Activated CD4-positive, alpha-beta T cell treated with anti-CD3 and anti-CD28 coated beads for 4 hours (primary cell): ENCODE data around the gene STMP1.
A peak's percentile ranks its signal among the peaks of the same experiment; 100 is the strongest.
"Not testable (repeated sequence)": the region's sequence is repeated elsewhere in the genome, so short reads cannot be mapped to it uniquely, and the experiment has no call there.

Experiments
- DNase-seq, 2 donors: peaks; one replicate each; pipeline ENCODE4 v3.0.0-alpha.2; 2020

STMP1 gene

GRCh38 chr7:135662373-135663114 lies at the start of gene STMP1:
Gene STMP1, plus strand, starts transcription at chr7:135662514.
- peak; percentile 97 to 98 for DNase-seq

DNA sequence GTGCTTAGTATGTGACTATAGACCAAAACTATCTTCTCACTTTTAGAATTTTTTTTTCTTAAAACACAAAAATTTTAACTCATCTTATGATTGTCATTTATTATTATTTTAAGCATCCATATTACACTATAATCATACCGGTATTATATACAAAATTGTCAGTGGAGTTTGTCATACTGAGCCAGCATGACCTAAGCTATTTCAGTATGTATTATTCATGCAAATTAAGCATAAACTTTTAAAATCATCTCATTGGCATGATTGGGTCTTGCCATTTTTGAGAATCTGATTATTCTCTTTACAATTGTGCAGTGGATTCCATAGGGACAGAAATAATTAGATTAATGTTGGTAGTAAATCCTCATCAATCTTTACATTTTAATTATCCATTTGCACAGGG lies 46.2 kb upstream of the STMP1 start:
- no peak for DNase-seq

- no peak for DNase-seq
Measured at GRCh38 chr7:135617781-135618180, 44.5 kb upstream of the STMP1 start.

GRCh38 chr7:135618510-135618909 lies 43.8 kb upstream of the STMP1 start:
- DNase-seq = no peak

GRCh38 chr7:135620447-135620846 lies 41.9 kb upstream of the STMP1 start:
- DNase-seq = no peak

DNA sequence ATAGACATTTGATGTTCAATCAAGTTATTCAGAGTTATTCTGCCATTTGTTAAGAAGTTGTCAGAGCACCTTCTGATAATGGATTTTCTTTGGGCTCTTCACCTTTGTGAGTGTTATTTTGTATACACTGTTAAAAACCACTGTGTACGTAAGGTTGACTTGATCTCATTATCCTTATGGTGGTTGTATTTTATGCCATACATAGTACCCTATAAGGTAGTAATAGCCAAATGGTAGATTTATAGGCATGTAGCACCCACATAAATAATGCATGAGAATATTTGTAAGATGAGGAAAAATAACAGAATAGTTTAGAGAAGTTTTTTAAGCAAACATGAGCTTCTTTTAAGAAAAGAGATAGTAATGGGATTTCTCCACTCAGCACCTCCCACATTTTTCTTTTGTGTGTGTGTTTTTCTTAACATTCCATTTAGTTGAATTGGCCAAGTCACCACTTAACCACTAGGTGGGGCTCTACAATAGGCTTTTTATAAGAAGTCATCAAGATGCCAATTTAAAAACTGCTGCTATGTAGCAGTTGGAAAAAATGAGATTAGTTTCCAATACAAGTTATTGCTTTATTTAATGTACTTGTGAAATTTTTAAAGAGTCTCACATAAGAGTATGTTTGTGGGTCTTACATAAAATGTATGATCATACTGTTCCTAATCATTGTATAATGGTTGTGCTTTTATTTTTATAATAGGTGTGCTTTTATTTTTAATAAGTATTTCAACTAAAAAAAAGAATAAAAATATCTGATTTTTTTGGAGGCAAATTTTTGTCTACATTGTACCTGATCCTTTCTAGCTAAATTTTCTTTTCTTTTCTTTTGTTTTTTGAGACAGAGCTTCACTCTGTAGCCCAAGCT lies 41.1 kb upstream of the STMP1 start:
- DNase-seq = peak in 1 of 2 donors; percentile 35

- no peak for DNase-seq
Measured at GRCh38 chr7:135634191-135634878, 28.0 kb upstream of the STMP1 start.

DNA sequence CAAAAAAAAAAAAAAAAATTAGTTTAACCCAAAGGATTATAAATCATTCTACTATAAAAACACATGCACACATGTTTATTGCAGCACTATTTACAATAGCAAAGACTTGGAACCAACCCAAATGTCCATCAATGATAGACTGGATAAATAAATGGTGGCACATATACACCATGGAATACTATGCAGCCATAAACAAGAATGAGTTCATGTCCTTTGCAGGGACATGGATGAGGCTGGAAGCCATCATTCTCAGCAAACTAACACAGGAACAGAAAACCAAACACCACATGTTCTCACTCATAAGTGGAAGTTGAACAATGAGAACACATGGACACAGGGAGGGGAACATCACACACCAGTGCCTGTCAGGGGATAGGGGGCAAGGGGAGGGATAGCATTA lies 22.6 kb upstream of the STMP1 start:
- DNase-seq = not testable (repeated sequence)

- DNase-seq = no peak
Measured at GRCh38 chr7:135644154-135644553, 18.2 kb upstream of the STMP1 start.

DNA sequence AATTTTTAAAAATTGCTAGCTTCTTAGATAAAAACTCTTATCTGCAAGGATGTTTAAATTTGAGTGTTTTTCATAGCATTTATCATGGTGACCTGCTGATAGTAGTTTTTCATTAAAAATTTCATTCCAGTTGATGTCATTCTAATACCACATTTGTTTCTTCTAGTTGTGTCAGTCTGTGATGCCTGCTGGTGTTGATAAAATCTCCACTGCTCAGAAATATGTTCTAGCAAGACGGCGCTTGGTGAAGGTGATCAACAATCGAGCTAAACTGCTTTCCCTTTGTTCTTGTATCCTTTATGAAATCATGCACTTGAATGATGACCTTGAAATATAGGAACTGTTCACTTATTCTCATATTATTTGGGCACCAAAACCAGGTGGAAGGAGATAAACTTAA lies 17.6 kb upstream of the STMP1 start:
- DNase-seq = no peak

GRCh38 chr7:135645296-135645904 lies 16.9 kb upstream of the STMP1 start:
- DNase-seq = peak in 1 of 2 donors; percentile 24

GRCh38 chr7:135647755-135648154 lies 14.6 kb upstream of the STMP1 start:
- no peak for DNase-seq

DNA sequence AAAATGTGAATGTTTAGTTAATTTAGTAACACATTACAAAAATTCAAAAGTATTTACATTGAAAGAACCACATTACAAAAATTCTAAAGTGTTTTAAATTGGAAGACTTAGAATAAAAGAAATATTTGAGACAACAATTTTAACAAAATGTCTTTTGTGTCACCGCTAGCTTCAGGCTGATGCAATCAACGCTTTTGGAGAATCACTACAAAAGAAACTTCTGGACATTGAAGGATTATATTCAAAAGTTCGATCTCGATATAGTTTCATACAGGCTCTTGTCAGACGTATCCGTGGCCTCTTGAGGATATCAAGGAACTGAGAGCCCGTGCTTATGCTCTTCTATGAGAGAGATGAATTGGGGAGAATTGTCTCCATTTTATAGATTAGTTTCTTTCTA lies 14.1 kb upstream of the STMP1 start:
- DNase-seq = no peak

GRCh38 chr7:135650831-135651573 lies 11.3 kb upstream of the STMP1 start:
- DNase-seq = no peak

- no peak for DNase-seq
Measured at GRCh38 chr7:135653340-135654080, 8.8 kb upstream of the STMP1 start.

GRCh38 chr7:135658564-135658963 lies 3.8 kb upstream of the STMP1 start:
- no peak for DNase-seq

DNA sequence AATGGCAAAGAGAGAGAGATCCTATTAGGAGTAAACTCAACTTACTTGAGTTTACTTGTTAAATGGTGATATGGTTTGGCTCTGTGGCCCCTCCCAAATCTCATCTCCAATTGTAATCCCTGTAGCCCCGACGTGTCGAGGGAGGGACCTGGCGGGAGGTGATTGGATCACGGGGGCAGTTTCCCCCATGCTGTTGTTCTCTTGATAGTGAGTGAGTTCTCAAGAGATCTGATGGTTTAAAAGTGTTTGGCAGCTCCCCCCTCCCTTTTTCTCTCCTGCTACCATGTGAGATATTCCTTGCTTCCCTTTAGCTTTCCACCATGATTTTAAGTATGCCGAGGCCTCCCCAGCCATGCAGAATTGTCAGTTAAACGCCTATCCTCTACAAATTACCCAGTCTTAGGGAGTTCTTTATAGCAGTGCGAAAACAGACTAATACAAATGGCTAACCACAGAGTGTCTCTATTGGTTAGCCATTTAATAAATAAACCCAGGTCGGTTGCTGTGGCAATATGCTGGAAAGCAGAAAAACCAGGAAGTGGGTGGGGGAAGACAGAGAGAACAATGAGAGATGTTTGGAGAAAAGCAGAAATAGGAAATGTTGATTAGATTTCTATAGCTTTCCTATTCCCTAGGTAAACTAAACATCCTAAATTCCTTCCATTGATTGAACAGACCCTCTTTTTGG lies 3.0 kb upstream of the STMP1 start:
- DNase-seq = no peak

- DNase-seq = no peak
Measured at GRCh38 chr7:135661311-135662122, 797 bp upstream of the STMP1 start.

- no peak for DNase-seq
Measured at GRCh38 chr7:135662123-135662372, 266 bp upstream of the STMP1 start.

- DNase-seq = no peak
Measured at GRCh38 chr7:135664046-135664589, 1.8 kb downstream of the STMP1 start.
